Stomach smooth muscle (tissue), 2 donors: ENCODE data around the gene ATP6V1G1.

Experiments used
- H3K27ac ChIP-seq: one replicate; pipeline ENCODE4 v1.7.0; 2013; ENCODE audit warnings: mild to moderate bottlenecking, low read length, inconsistent platforms
- H3K27me3 ChIP-seq, 2 donors: one replicate each; pipeline ENCODE4 v1.7.0; 2013; ENCODE audit warnings: low read length in 2 of 2; ENCODE audit not compliant: insufficient read depth in 2 of 2, control insufficient read depth in 1 of 2
- H3K36me3 ChIP-seq, 2 donors: one replicate each; pipeline ENCODE4 v1.7.0; 2013; ENCODE audit warnings: low read length in 2 of 2; ENCODE audit not compliant: control insufficient read depth in 2 of 2, insufficient read depth in 2 of 2
- H3K4me1 ChIP-seq: one replicate; pipeline ENCODE4 v1.7.0; 2013; ENCODE audit warnings: low read length; ENCODE audit not compliant: control insufficient read depth, insufficient read depth
- H3K4me3 ChIP-seq, 2 donors: one replicate each; pipeline ENCODE4 v1.7.0; 2013; ENCODE audit warnings: low read length in 2 of 2
- H3K9ac ChIP-seq, 2 donors: one replicate each; pipeline ENCODE4 v1.7.0; 2013; ENCODE audit warnings: low read length in 2 of 2, mild to moderate bottlenecking in 1 of 2
- H3K9me3 ChIP-seq, 2 donors: one replicate each; pipeline ENCODE4 v1.7.0; 2013; ENCODE audit warnings: low read length in 2 of 2; ENCODE audit not compliant: control insufficient read depth in 2 of 2
- donor health status: healthy.
- donor health status: Pancreatic carcinoma.

The ATP6V1G1 gene

DNA sequence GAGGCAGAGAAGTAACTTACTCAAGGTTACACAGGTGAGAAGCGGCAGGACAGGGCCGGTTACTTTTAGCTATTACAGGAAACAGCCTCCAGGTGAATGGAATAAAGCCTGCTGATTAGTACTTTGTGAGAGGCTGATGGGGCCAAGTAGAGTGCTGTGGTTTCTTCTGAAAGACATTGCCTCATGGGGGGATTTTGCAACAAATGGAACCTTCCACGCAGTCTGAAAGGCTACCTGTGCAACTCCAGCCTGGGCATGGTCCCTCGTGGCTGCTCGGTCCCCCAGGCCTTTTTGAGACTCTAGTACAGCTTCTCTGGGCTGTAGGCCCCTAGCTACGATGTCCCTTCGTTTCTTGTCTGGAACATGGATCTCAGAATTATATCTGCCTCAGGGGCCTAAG, 25.5 kb downstream of the ATP6V1G1 start:
- Histone ChIP-seq H3K4me3 (peak overlapping the region in 1 of 2 donors; percentile 84), H3K9ac (peak overlapping the region; percentile 5 to 63), H3K27me3 (no peaks in the 10 kb centered on the region), H3K36me3 (peaks cover 0 to under 1% of the 10 kb centered on the region in 2 donors), H3K4me1 (peaks cover 21% of the 10 kb centered on the region), H3K27ac (peak overlapping the region; percentile 90), H3K9me3 (no peaks in the 10 kb centered on the region)

- no peaks in the 10 kb centered on the region for H3K27me3 ChIP-seq
- no peak overlapping the region for H3K4me3 ChIP-seq
- peaks cover 21% of the 10 kb centered on the region for H3K4me1 ChIP-seq
- H3K27ac ChIP-seq = peak overlapping the region; percentile 18
- no peak overlapping the region for H3K9ac ChIP-seq
- peaks cover 0 to 4% of the 10 kb centered on the region in 2 donors for H3K36me3 ChIP-seq
- no peaks in the 10 kb centered on the region for H3K9me3 ChIP-seq
Measured at GRCh38 chr9:114613919-114614318, 26.4 kb downstream of the ATP6V1G1 start.

DNA sequence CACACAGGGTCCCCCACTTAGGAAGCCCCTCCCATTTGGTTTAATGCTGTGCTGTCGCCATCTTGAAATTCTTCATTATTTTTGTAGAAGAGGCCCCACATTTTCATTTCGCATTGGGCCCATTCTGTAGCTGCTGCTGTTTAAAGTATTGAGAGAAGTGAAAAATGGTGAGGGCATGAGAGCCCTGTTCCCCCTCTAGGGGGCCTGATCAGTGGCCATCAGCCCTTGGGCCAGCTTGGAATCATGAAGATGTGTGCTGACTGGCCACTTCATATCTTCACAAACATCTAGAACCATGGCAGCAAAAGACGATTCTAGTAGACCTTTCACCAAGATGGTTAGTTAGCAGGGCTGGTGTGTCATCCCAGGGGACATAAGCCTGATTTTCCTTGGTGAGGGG, 26.8 kb downstream of the ATP6V1G1 start:
- H3K9me3 ChIP-seq = no peaks in the 10 kb centered on the region
- H3K36me3 ChIP-seq = peaks cover 4 to 5% of the 10 kb centered on the region in 2 donors
- H3K4me3 ChIP-seq = no peak overlapping the region
- H3K4me1 ChIP-seq = peaks cover 21% of the 10 kb centered on the region
- no peak overlapping the region for H3K27ac ChIP-seq
- H3K9ac ChIP-seq = no peak overlapping the region
- no peaks in the 10 kb centered on the region for H3K27me3 ChIP-seq

DNA sequence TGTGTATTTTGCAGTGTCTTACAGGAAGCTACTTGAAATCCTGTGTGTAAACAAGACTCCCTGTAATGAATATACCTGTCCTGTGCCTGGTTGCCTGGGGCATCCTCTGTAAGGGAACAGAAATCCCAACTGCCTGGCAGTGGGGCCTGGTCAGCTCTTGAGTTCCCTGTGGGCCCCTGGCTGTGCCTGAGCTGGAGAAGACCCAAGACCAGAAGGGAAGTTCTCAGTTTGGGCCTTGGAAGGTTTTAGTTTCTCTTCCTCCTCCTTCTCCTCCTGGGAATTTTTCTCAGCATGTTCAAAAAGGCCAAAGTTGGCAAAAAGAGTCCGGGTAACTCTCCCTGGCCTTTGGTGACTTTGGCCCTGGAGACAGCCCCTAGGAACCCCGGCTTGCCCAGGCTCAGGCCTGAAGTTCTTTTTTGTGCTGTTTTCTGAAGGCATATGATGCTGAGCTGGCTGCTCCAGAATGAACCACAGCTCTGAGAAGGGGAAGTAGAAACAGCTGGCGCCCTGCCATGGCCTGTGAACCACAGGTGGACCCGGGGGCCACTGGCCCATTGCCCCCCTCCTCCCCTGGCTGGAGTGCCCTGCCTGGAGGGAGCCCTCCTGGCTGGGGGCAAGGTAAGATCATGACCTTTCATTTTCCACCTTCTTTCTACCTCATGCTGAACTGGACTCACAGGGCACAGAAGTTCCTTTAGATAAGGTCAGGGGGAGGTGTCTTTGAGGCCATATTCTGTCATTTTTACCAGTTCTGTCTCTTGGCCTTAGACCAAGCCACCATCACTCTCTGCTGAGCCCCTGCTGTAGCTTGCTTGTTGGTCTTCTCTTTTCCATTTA, 29.3 kb downstream of the ATP6V1G1 start:
- Histone ChIP-seq H3K4me1 (peaks cover 11% of the 10 kb centered on the region), H3K9ac (no peak overlapping the region), H3K27me3 (no peaks in the 10 kb centered on the region), H3K9me3 (no peaks in the 10 kb centered on the region), H3K27ac (no peak overlapping the region), H3K36me3 (peaks cover 6 to 8% of the 10 kb centered on the region in 2 donors), H3K4me3 (no peak overlapping the region)

DNA sequence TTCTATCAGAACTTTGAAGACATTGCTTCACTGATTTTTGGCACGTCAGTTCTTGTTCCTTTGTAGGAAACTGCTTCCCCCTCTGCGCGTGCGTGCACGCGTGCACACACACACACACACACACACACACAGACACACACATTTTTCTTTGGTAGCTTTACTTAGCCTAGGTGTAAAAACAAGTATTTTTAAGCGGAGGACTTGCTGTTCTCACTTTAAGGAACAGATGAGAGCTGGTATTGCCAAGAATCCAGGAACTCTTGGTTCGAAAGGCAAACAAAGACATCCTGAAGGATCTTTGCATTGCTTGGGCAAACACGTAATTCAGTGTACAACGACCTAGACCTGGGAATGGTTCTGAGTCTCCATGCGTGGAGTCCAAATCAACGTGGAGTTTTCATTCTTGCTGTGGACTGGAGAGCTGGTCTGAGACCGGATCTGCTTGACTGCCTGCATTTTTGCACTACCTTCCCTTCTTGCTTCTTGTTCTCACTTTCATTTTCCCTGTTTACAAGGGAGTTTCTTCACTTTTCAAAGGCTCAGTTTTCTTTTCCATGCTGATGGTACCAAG, 31.7 kb downstream of the ATP6V1G1 start:
- Histone ChIP-seq H3K9me3 (no peaks in the 10 kb centered on the region), H3K36me3 (peaks cover 6 to 14% of the 10 kb centered on the region in 2 donors), H3K27ac (no peak overlapping the region), H3K27me3 (no peaks in the 10 kb centered on the region), H3K4me1 (no peaks in the 10 kb centered on the region), H3K4me3 (no peak overlapping the region), H3K9ac (no peak overlapping the region)

DNA sequence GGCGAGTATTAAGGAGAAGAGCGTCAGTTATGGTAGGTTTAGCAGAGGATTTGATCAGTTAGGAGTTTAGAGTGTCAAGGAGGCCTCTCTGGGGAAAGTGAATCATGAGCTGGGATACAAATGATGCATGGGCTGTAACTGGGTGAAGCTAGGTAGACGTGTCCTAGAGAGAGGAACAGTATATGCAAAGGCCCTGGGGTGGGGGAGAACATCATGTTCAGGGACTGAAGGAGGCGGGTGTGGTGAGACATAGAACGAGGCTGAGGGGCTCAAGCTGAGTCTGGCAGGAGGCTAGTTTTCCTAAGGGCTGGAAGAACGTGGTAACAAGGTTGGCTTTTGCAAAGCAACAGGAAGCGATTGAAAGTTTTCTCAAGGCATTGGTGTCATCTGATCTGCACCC, 34.0 kb downstream of the ATP6V1G1 start:
- no peak overlapping the region for H3K27ac ChIP-seq
- H3K36me3 ChIP-seq = peaks cover 6 to 15% of the 10 kb centered on the region in 2 donors
- no peaks in the 10 kb centered on the region for H3K27me3 ChIP-seq
- no peak overlapping the region for H3K4me3 ChIP-seq
- no peak overlapping the region for H3K9ac ChIP-seq
- no peaks in the 10 kb centered on the region for H3K4me1 ChIP-seq
- H3K9me3 ChIP-seq = no peaks in the 10 kb centered on the region

- no peak overlapping the region for H3K27ac ChIP-seq
Measured at GRCh38 chr9:114621975-114622609, 34.5 kb downstream of the ATP6V1G1 start.

GRCh38 chr9:114624677-114625076, 37.1 kb downstream of the ATP6V1G1 start:
- Histone ChIP-seq H3K9me3 (no peaks in the 10 kb centered on the region), H3K4me3 (no peak overlapping the region), H3K27me3 (no peaks in the 10 kb centered on the region), H3K4me1 (no peaks in the 10 kb centered on the region), H3K27ac (no peak overlapping the region), H3K9ac (no peak overlapping the region), H3K36me3 (peaks cover 24 to 31% of the 10 kb centered on the region in 2 donors)

More at GRCh38 chr9:114621975-114622609, 34.5 kb downstream of the ATP6V1G1 start:
- Histone ChIP-seq H3K9ac (no peak overlapping the region), H3K27me3 (no peaks in the 10 kb centered on the region), H3K36me3 (peaks cover 10 to 20% of the 10 kb centered on the region in 2 donors), H3K4me1 (no peaks in the 10 kb centered on the region), H3K9me3 (no peaks in the 10 kb centered on the region), H3K4me3 (no peak overlapping the region)

DNA sequence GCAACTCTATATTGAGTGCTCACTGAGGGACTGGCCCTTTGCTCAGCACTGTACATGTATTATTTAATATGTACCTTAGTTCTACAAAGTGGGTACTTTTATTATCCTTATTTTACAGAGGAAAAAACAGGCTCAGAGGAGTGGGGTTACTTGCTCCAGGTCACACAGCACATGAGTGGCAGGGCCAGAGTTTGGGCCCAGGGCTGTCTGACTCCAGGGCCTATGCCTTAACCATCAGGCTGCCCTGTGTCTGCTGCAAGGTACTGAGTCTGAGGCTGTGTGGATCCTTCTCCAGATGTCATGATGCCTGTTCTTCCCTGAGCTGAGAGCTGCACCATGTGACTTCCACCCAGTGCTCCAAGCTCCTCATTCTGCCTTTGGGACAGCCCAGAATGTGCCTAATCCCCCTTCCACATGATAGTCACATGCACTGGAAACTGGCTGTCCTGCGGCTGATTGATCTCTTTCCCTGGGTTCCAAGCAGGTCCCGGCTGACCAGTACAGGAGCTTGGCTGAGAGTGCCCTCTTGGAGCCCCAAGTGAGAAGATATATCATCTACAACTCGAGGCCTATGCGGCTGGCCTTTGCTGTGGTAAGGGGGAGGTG, 38.9 kb downstream of the ATP6V1G1 start:
- Histone ChIP-seq H3K4me3 (no peak overlapping the region), H3K36me3 (peaks cover 38 to 47% of the 10 kb centered on the region in 2 donors), H3K27me3 (no peaks in the 10 kb centered on the region), H3K4me1 (no peaks in the 10 kb centered on the region), H3K27ac (no peak overlapping the region), H3K9ac (no peak overlapping the region), H3K9me3 (no peaks in the 10 kb centered on the region)

GRCh38 chr9:114627553-114627952, 40.0 kb downstream of the ATP6V1G1 start:
- Histone ChIP-seq H3K4me3 (no peak overlapping the region), H3K4me1 (no peaks in the 10 kb centered on the region), H3K27ac (no peak overlapping the region), H3K9ac (no peak overlapping the region), H3K36me3 (peaks cover 46 to 47% of the 10 kb centered on the region in 2 donors), H3K27me3 (no peaks in the 10 kb centered on the region), H3K9me3 (no peaks in the 10 kb centered on the region)
